Duodenal mucosa (tissue), 2 donors: ENCODE data around the gene RPA1.

Experiments
- H3K27ac ChIP-seq: one replicate; pipeline ENCODE4 v1.7.0; 2013; ENCODE audit warnings: low read depth, low read length
- H3K27me3 ChIP-seq, 2 donors: one replicate each; pipeline ENCODE4 v1.7.0; 2013; ENCODE audit warnings: low read length in 2 of 2, control low read depth in 1 of 2; ENCODE audit not compliant: insufficient read depth in 2 of 2, control insufficient read depth in 1 of 2
- H3K36me3 ChIP-seq, 2 donors: one replicate each; pipeline ENCODE4 v1.7.0; 2013; ENCODE audit warnings: low read length in 2 of 2, control low read depth in 1 of 2; ENCODE audit not compliant: insufficient read depth in 2 of 2, control insufficient read depth in 1 of 2
- H3K4me1 ChIP-seq, 2 donors: one replicate each; pipeline ENCODE4 v1.7.0; 2013; ENCODE audit warnings: low read length in 2 of 2, control low read depth in 1 of 2; ENCODE audit not compliant: insufficient read depth in 2 of 2, control insufficient read depth in 1 of 2
- H3K4me3 ChIP-seq, 2 donors: one replicate each; pipeline ENCODE4 v1.7.0; 2013; ENCODE audit warnings: low read length in 2 of 2, low read depth in 1 of 2
- H3K9ac ChIP-seq, 2 donors: one replicate each; pipeline ENCODE4 v1.7.0; 2013; ENCODE audit warnings: low read length in 2 of 2, low read depth in 1 of 2
- H3K9me3 ChIP-seq, 2 donors: one replicate each; pipeline ENCODE4 v1.7.0; 2013; ENCODE audit warnings: low read length in 2 of 2, control low read depth in 1 of 2; ENCODE audit not compliant: control insufficient read depth in 1 of 2

Gene RPA1

GRCh38 chr17:1907216-1907631 lies 77.4 kb downstream of the RPA1 start:
- Histone ChIP-seq H3K4me1 (peaks cover 0 to 24% of the 10 kb centered on the region in 2 donors), H3K9ac (no peak overlapping the region), H3K9me3 (no peaks in the 10 kb centered on the region), H3K36me3 (no peaks in the 10 kb centered on the region), H3K27me3 (peaks cover 49 to 57% of the 10 kb centered on the region in 2 donors), H3K27ac (no peak overlapping the region), H3K4me3 (no peak overlapping the region)

- Histone ChIP-seq H3K27me3 (peaks cover 55 to 60% of the 10 kb centered on the region in 2 donors), H3K4me1 (peaks cover 0 to 24% of the 10 kb centered on the region in 2 donors), H3K27ac (no peak overlapping the region), H3K9ac (no peak overlapping the region), H3K9me3 (no peaks in the 10 kb centered on the region), H3K36me3 (no peaks in the 10 kb centered on the region), H3K4me3 (peak overlapping the region; percentile 19 to 36)
These were observed 78.3 kb downstream of the RPA1 start for GRCh38 chr17:1907909-1908698.

- Histone ChIP-seq H3K27ac (no peak overlapping the region), H3K4me1 (peaks cover 0 to 24% of the 10 kb centered on the region in 2 donors)
These were observed 79.0 kb downstream of the RPA1 start for GRCh38 chr17:1908699-1909309.

GRCh38 chr17:1909985-1910384 lies 80.2 kb downstream of the RPA1 start:
- Histone ChIP-seq H3K36me3 (no peaks in the 10 kb centered on the region), H3K9me3 (no peaks in the 10 kb centered on the region), H3K9ac (no peak overlapping the region), H3K27me3 (peaks cover 57 to 62% of the 10 kb centered on the region in 2 donors), H3K4me1 (peaks cover 0 to 18% of the 10 kb centered on the region in 2 donors), H3K4me3 (no peak overlapping the region), H3K27ac (no peak overlapping the region)

More at GRCh38 chr17:1908699-1909309, 79.0 kb downstream of the RPA1 start:
- Histone ChIP-seq H3K27me3 (peaks cover 57 to 61% of the 10 kb centered on the region in 2 donors), H3K9me3 (no peaks in the 10 kb centered on the region), H3K9ac (no peak overlapping the region), H3K4me3 (peak overlapping the region in 1 of 2 donors; percentile 36), H3K36me3 (no peaks in the 10 kb centered on the region)

- H3K27me3 ChIP-seq = peaks cover 54 to 61% of the 10 kb centered on the region in 2 donors
- peaks cover 0 to 16% of the 10 kb centered on the region in 2 donors for H3K4me1 ChIP-seq
- H3K9me3 ChIP-seq = no peaks in the 10 kb centered on the region
- no peak overlapping the region for H3K9ac ChIP-seq
- H3K27ac ChIP-seq = no peak overlapping the region
- H3K4me3 ChIP-seq = no peak overlapping the region
- no peaks in the 10 kb centered on the region for H3K36me3 ChIP-seq
These were observed 82.3 kb downstream of the RPA1 start for GRCh38 chr17:1912146-1912545.

GRCh38 chr17:1913702-1914101 lies 83.9 kb downstream of the RPA1 start:
- Histone ChIP-seq H3K4me3 (no peak overlapping the region), H3K36me3 (no peaks in the 10 kb centered on the region), H3K9ac (no peak overlapping the region), H3K27ac (no peak overlapping the region), H3K4me1 (peaks cover 0 to 5% of the 10 kb centered on the region in 2 donors), H3K9me3 (no peaks in the 10 kb centered on the region), H3K27me3 (peaks cover 42 to 46% of the 10 kb centered on the region in 2 donors)

- H3K36me3 ChIP-seq = no peaks in the 10 kb centered on the region
- no peak overlapping the region for H3K9ac ChIP-seq
- no peak overlapping the region for H3K27ac ChIP-seq
- H3K9me3 ChIP-seq = no peaks in the 10 kb centered on the region
- peaks cover 0 to 4% of the 10 kb centered on the region in 2 donors for H3K4me1 ChIP-seq
- H3K27me3 ChIP-seq = peaks cover 37 to 39% of the 10 kb centered on the region in 2 donors
- H3K4me3 ChIP-seq = no peak overlapping the region
These were observed 84.9 kb downstream of the RPA1 start for GRCh38 chr17:1914661-1915083.

GRCh38 chr17:1915889-1916288 lies 86.1 kb downstream of the RPA1 start:
- H3K27ac ChIP-seq = no peak overlapping the region
- no peak overlapping the region for H3K9ac ChIP-seq
- no peaks in the 10 kb centered on the region for H3K9me3 ChIP-seq
- peaks cover 30 to 32% of the 10 kb centered on the region in 2 donors for H3K27me3 ChIP-seq
- peaks cover 0 to 4% of the 10 kb centered on the region in 2 donors for H3K4me1 ChIP-seq
- no peaks in the 10 kb centered on the region for H3K36me3 ChIP-seq
- H3K4me3 ChIP-seq = no peak overlapping the region

GRCh38 chr17:1916316-1916715 lies 86.5 kb downstream of the RPA1 start:
- H3K9ac ChIP-seq = no peak overlapping the region
- peaks cover 0 to 4% of the 10 kb centered on the region in 2 donors for H3K4me1 ChIP-seq
- no peak overlapping the region for H3K4me3 ChIP-seq
- no peak overlapping the region for H3K27ac ChIP-seq
- peaks cover 30 to 32% of the 10 kb centered on the region in 2 donors for H3K27me3 ChIP-seq
- H3K9me3 ChIP-seq = no peaks in the 10 kb centered on the region
- H3K36me3 ChIP-seq = no peaks in the 10 kb centered on the region

GRCh38 chr17:1916963-1917715 lies 87.3 kb downstream of the RPA1 start:
- H3K9ac ChIP-seq = no peak overlapping the region
- H3K36me3 ChIP-seq = no peaks in the 10 kb centered on the region
- H3K9me3 ChIP-seq = no peaks in the 10 kb centered on the region
- H3K27ac ChIP-seq = no peak overlapping the region
- H3K27me3 ChIP-seq = peaks cover 24 to 26% of the 10 kb centered on the region in 2 donors
- peaks cover 0 to 4% of the 10 kb centered on the region in 2 donors for H3K4me1 ChIP-seq
- H3K4me3 ChIP-seq = no peak overlapping the region
